Hematopoietic multipotent progenitor cell treated with erythropoietin and hydrocortisone succinate and interleukin-3 and kit ligand, for 4 days (in vitro differentiated cells): ENCODE measurements around the gene GPC4.
"Not testable (repeated sequence)": the region's sequence is repeated elsewhere in the genome, so short reads cannot be mapped to it uniquely, and the experiment has no call there.

Experiments
- DNase-seq: peaks from one replicate; pipeline ENCODE4 v3.0.0-alpha.2; 2015

Gene GPC4

GRCh38 chrX:133300591-133300990 lies 114.7 kb downstream of the GPC4 start:
- no peak for DNase-seq

GRCh38 chrX:133297284-133297683 lies 118.0 kb downstream of the GPC4 start:
- DNase-seq: no peak

- no peak for DNase-seq
Observed at GRCh38 chrX:133294126-133294525, 121.2 kb downstream of the GPC4 start.

GRCh38 chrX:133290076-133290475 lies 125.2 kb downstream of the GPC4 start:
- no peak for DNase-seq

GRCh38 chrX:133287860-133288259 lies 127.4 kb downstream of the GPC4 start:
- no peak for DNase-seq

- DNase-seq: no peak
Observed at GRCh38 chrX:133285341-133285740, 129.9 kb downstream of the GPC4 start.

- not testable (repeated sequence) for DNase-seq
Observed at GRCh38 chrX:133279112-133279730, 136.1 kb downstream of the GPC4 start.

- DNase-seq: no peak
Observed at GRCh38 chrX:133273180-133273579, 142.1 kb downstream of the GPC4 start.

GRCh38 chrX:133269168-133269567 lies 146.1 kb downstream of the GPC4 start:
- DNase-seq: no peak

- DNase-seq: no peak
Observed at GRCh38 chrX:133267621-133268020, 147.7 kb downstream of the GPC4 start.

GRCh38 chrX:133265331-133265730 lies 150.0 kb downstream of the GPC4 start:
- no peak for DNase-seq

- no peak for DNase-seq
Observed at GRCh38 chrX:133258481-133258880, 156.8 kb downstream of the GPC4 start.

GRCh38 chrX:133254666-133255065 lies 160.6 kb downstream of the GPC4 start:
- peak; percentile 22 for DNase-seq

GRCh38 chrX:133251204-133251603 lies 164.1 kb downstream of the GPC4 start:
- DNase-seq: no peak

GRCh38 chrX:133250184-133251100 lies 164.8 kb downstream of the GPC4 start:
- DNase-seq: no peak
